Natural killer cell (primary cell): ENCODE measurements around the gene CAPN10. TPM values are rescaled to one million over a fixed set of nuclear protein-coding genes. Genes with fewer than 3 reads are reported as not detected.

Source experiments
- ATAC-seq, 3 donors: fragments of 150-1000 bp in 2 of 3; fragments of 200-7000 bp in 1 of 3; cut with Tn5 transposase; 1 replicate in 1 of 3; 2 replicates in 2 of 3; pipeline ENCODE4 v1.10.0; 2021; ENCODE audit warnings: mild to moderate bottlenecking in 2 of 3, moderate library complexity in 2 of 3
- DNase-seq, 2 donors: peaks; one replicate each; pipeline versions ENCODE4 v3.0.0 to v3.0.0-alpha.2; 2013 to 2021; ENCODE audit warnings: mixed read lengths in 1 of 2
- H3K27ac ChIP-seq: one replicate; pipeline ENCODE4 v1.5.1; 2013; ENCODE audit warnings: mild to moderate bottlenecking, low read length
- H3K27me3 ChIP-seq: one replicate; pipeline ENCODE4 v1.6.1; 2013; ENCODE audit warnings: low read length; ENCODE audit not compliant: control insufficient read depth, insufficient read depth
- H3K36me3 ChIP-seq: one replicate; pipeline ENCODE4 v1.6.1; 2013; ENCODE audit warnings: low read length; ENCODE audit not compliant: control insufficient read depth, insufficient read depth
- H3K4me1 ChIP-seq: one replicate; pipeline ENCODE4 v1.6.1; 2013; ENCODE audit warnings: low read length; ENCODE audit not compliant: control insufficient read depth, insufficient read depth
- H3K4me3 ChIP-seq: one replicate; pipeline ENCODE4 v1.5.1; 2013; ENCODE audit warnings: low read length
- H3K9me3 ChIP-seq: one replicate; pipeline ENCODE4 v1.6.1; 2013; ENCODE audit warnings: low read length; ENCODE audit not compliant: control insufficient read depth, insufficient read depth
- H3K27ac Mint-ChIP-seq, 2 donors: one replicate each; pipeline ENCODE4 v1.8.0; 2022; ENCODE audit warnings: mild to moderate bottlenecking in 2 of 2, mixed read lengths in 2 of 2, moderate library complexity in 1 of 2
- H3K27me3 Mint-ChIP-seq, 2 donors: one replicate each; pipeline ENCODE4 v1.8.0; 2022; ENCODE audit warnings: low read depth in 2 of 2, mixed read lengths in 2 of 2
- H3K36me3 Mint-ChIP-seq: one replicate; pipeline ENCODE4 v1.8.0; 2022; ENCODE audit warnings: mixed read lengths
- H3K4me1 Mint-ChIP-seq, 2 donors: one replicate each; pipeline ENCODE4 v1.8.0; 2022; ENCODE audit warnings: mixed read lengths in 2 of 2
- H3K4me3 Mint-ChIP-seq: one replicate; pipeline ENCODE4 v1.8.0; 2022; ENCODE audit warnings: mild to moderate bottlenecking, moderate library complexity, mixed read lengths
- H3K9me3 Mint-ChIP-seq, 2 donors: one replicate each; pipeline ENCODE4 v1.8.0; 2022; ENCODE audit warnings: mixed read lengths in 2 of 2
- WGBS: methylation state at CpG from one replicate; pipeline ENCODE4 v1.1.7; 2013; ENCODE audit warnings: missing lambda C conversion rate; ENCODE audit not compliant: insufficient coverage; 5-methylcytosine and 5-hydroxymethylcytosine counted together
- intact Hi-C: fragments of 100-400 bp; cut with micrococcal nuclease; formaldehyde crosslinking; loops from one replicate; pipeline ENCODE4 v1.14.2; 2022
- total RNA-seq, 4 donors: library from RNA; stranded (reverse); fragments of 120-200 nt in 1 of 4; gene quantifications; one replicate each; pipeline versions ENCODE4 v1.2.3 to v1.2.4, GENCODE V29; 2013 to 2022
- TF ChIP-seq, protein P1 (sequence below): fragments of 200-600 bp; IDR thresholded peaks from one replicate; pipeline ENCODE4 v1.8.0; 2022; ENCODE audit warnings: antibody characterized with exemption

The CAPN10 gene
- total RNA-seq, 3 donors from 2014 or later (not counting 1 experiment from before 2014, with no cell fraction given) = 69.3 to 95.1 (median 91.0) TPM

DNA sequence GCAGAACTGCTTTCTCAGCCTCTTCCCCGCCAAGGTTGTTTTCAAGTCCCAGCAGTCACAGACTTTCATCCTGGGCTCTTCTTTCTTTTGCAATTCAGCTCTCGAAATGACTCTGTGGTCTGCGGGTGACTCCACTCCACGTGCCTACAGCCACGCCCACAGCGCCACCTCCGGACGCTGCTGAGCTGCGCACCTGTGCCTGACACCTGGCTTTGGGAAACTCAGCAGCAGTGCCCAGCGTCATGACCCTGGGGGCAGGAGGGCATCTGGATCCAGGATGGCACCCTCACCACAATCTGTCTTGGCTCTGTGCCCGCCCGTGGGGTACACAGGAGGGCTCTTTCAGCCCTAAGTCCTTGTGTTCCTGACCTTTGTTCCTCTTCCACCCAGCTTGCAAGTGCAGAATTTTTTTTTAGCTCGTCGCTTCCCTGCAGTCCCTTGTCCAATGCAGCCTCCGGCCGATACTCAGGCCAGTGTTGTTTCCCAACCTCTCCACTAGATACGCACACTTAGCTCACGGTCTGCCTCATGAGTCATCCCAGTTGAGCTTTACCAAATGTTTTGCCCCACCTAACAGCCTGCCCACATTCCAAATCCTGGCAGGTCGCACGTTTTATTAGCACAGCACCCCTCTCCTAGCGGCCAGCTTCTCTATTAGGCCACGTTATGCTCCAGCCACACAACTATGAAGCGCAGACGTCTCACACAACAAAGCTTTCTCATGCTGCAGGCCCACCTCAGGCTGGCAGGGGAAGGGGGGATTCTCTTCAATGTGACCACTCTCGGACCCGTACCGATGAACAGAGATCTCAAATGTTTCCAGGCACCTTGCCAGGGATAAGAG is 6.5 kb upstream of the CAPN10 start:
- Histone ChIP-seq H3K36me3 (peaks cover 35% of the 10 kb centered on the region), H3K27ac (peak overlapping the region; percentile 43), H3K9me3 (no peaks in the 10 kb centered on the region), H3K27me3 (no peaks in the 10 kb centered on the region), H3K4me3 (no peak overlapping the region), H3K4me1 (peaks cover 35% of the 10 kb centered on the region)
- H3K27ac Mint-ChIP-seq = peak overlapping the region; percentile 71 to 77
- no peaks in the 10 kb centered on the region for H3K36me3 Mint-ChIP-seq
- peaks cover 30 to 41% of the 10 kb centered on the region in 2 donors for H3K4me1 Mint-ChIP-seq
- ATAC-seq = peak; percentile 64 to 75 (median 70)
- TF ChIP-seq, protein P1, sequence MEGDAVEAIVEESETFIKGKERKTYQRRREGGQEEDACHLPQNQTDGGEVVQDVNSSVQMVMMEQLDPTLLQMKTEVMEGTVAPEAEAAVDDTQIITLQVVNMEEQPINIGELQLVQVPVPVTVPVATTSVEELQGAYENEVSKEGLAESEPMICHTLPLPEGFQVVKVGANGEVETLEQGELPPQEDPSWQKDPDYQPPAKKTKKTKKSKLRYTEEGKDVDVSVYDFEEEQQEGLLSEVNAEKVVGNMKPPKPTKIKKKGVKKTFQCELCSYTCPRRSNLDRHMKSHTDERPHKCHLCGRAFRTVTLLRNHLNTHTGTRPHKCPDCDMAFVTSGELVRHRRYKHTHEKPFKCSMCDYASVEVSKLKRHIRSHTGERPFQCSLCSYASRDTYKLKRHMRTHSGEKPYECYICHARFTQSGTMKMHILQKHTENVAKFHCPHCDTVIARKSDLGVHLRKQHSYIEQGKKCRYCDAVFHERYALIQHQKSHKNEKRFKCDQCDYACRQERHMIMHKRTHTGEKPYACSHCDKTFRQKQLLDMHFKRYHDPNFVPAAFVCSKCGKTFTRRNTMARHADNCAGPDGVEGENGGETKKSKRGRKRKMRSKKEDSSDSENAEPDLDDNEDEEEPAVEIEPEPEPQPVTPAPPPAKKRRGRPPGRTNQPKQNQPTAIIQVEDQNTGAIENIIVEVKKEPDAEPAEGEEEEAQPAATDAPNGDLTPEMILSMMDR = no peak
- 73% methylated on average over 27 of the region's 27 CpGs for WGBS
- no peak overlapping the region for H3K4me3 Mint-ChIP-seq
- H3K27me3 Mint-ChIP-seq = no peaks in the 10 kb centered on the region
- intact Hi-C loops = no loop called here
- H3K9me3 Mint-ChIP-seq = no peaks in the 10 kb centered on the region
- peak in 1 of 2 donors; percentile 91 for DNase-seq

DNA sequence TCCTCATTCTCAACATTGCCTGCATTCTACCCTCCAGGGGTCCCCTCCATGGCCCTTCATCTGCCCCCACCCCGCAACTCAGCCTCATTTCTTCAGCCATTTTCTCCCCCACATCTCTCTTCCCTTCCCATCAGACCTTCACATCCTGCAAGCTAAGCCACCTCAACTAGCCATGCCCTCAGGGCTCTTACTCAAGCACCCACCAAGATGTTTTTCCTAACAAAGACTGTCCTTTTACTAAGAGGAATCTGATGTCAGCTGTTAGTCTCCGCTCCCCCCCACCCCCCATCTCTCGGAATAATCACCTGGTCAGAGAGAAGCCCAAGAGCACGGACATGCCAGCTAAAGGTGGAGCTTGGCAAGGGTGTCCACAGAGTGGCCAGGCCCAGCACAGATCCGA is 4.7 kb upstream of the CAPN10 start:
- ATAC-seq = no peak
- Histone ChIP-seq H3K4me1 (peaks cover 45% of the 10 kb centered on the region), H3K27me3 (no peaks in the 10 kb centered on the region), H3K9me3 (no peaks in the 10 kb centered on the region), H3K4me3 (no peak overlapping the region), H3K36me3 (peaks cover 17% of the 10 kb centered on the region), H3K27ac (no peak overlapping the region)
- Mint-ChIP-seq H3K4me1 (peaks cover 36 to 46% of the 10 kb centered on the region in 2 donors), H3K36me3 (no peaks in the 10 kb centered on the region), H3K4me3 (no peak overlapping the region), H3K27ac (peak overlapping the region in 1 of 2 donors; percentile 38), H3K27me3 (no peaks in the 10 kb centered on the region), H3K9me3 (no peaks in the 10 kb centered on the region)
- intact Hi-C loops = no loop called here
- DNase-seq = no peak
- 95% methylated on average over 4 of the region's 5 CpGs for WGBS
- TF ChIP-seq, protein P1 = no peak

DNA sequence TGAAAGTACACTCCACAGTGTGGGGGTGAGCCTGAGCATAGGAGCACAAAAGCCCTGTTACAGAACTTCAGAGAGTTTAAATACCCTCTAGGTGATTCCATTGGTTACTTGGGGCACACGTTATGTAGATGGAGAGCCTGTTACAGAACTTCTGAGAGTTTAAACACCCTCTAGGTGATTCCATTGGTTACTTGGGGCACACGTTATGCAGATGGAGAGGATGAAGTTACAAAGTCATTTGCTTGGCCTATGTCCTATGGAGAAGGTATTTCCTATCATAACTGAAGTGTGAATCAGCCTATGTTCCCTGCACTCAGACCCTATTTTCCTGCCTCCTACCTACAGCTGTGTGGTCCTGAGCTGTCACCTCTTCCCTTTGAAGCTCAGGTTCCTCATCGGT is 3.8 kb upstream of the CAPN10 start:
- H3K36me3 ChIP-seq = peaks cover 7% of the 10 kb centered on the region
- H3K9me3 ChIP-seq = no peaks in the 10 kb centered on the region
- peaks cover 53% of the 10 kb centered on the region for H3K4me1 ChIP-seq
- no peak overlapping the region for H3K27ac ChIP-seq
- Mint-ChIP-seq H3K36me3 (no peaks in the 10 kb centered on the region), H3K4me3 (no peak overlapping the region), H3K9me3 (no peaks in the 10 kb centered on the region), H3K4me1 (peaks cover 44 to 55% of the 10 kb centered on the region in 2 donors), H3K27ac (no peak overlapping the region), H3K27me3 (no peaks in the 10 kb centered on the region)
- TF ChIP-seq, protein P1 = no peak
- intact Hi-C loops = no loop called here
- ATAC-seq (no peak), DNase-seq (no peak)
- H3K4me3 ChIP-seq = no peak overlapping the region
- 92% methylated on average over 3 of the region's 3 CpGs for WGBS
- no peaks in the 10 kb centered on the region for H3K27me3 ChIP-seq
